HG03175 (cell line): ENCODE data around the gene TMEM201.

Source experiments
- ATAC-seq: cut with Tn5 transposase; IDR thresholded peaks from one replicate; pipeline ENCODE4 v1.9.1; 2021; ENCODE audit warnings: mild to moderate bottlenecking, moderate library complexity; ENCODE audit not compliant: unreplicated experiment

The TMEM201 gene

GRCh38 chr1:9599741-9600140 lies 11.0 kb downstream of the TMEM201 start:
- ATAC-seq, result no peak

- ATAC-seq, result no peak
These were observed 12.4 kb downstream of the TMEM201 start for GRCh38 chr1:9600861-9601834.

GRCh38 chr1:9601942-9602793 lies 13.5 kb downstream of the TMEM201 start:
- no peak for ATAC-seq

GRCh38 chr1:9602794-9603167 lies 14.1 kb downstream of the TMEM201 start:
- no peak for ATAC-seq

- no peak for ATAC-seq
These were observed 14.6 kb downstream of the TMEM201 start for GRCh38 chr1:9603307-9603706.

GRCh38 chr1:9603766-9604753 lies 15.3 kb downstream of the TMEM201 start:
- no peak for ATAC-seq

GRCh38 chr1:9604836-9605235 lies 16.1 kb downstream of the TMEM201 start:
- ATAC-seq, result no peak

- no peak for ATAC-seq
These were observed 17.3 kb downstream of the TMEM201 start for GRCh38 chr1:9605946-9606455.

GRCh38 chr1:9606458-9606857 lies 17.7 kb downstream of the TMEM201 start:
- no peak for ATAC-seq

- ATAC-seq, result no peak
These were observed 18.2 kb downstream of the TMEM201 start for GRCh38 chr1:9606948-9607347.

- ATAC-seq, result no peak
These were observed 18.6 kb downstream of the TMEM201 start for GRCh38 chr1:9607352-9607751.

GRCh38 chr1:9609998-9610397 lies 21.3 kb downstream of the TMEM201 start:
- no peak for ATAC-seq

- ATAC-seq, result no peak
These were observed 21.8 kb downstream of the TMEM201 start for GRCh38 chr1:9610548-9610947.

GRCh38 chr1:9611716-9612115 lies 23.0 kb downstream of the TMEM201 start:
- ATAC-seq, result no peak

GRCh38 chr1:9612162-9612845 lies 23.6 kb downstream of the TMEM201 start:
- no peak for ATAC-seq

GRCh38 chr1:9612871-9613624 lies 24.3 kb downstream of the TMEM201 start:
- no peak for ATAC-seq

GRCh38 chr1:9613625-9614299 lies 25.1 kb downstream of the TMEM201 start:
- ATAC-seq, result no peak

GRCh38 chr1:9615316-9616063 lies 26.8 kb downstream of the TMEM201 start:
- no peak for ATAC-seq
